ENCODE measurements around the gene FAM53B.

Gene FAM53B

GRCh38 chr10:124721330-124722045 is 22.7 kb downstream of the FAM53B start:
- H3K4me3 ChIP-seq (ENCODE audit: low read depth, low read length): no peak overlapping the region
- TF ChIP-seq CTCF (IDR thresholded peaks at IDR 0.05; ENCODE audit: control insufficient read depth, extremely low read depth, insufficient read depth): no peak

GRCh38 chr10:124719213-124719851 is 24.8 kb downstream of the FAM53B start:
- no peak for DNase-seq (ENCODE audit: low read depth)
- no peak overlapping the region for H3K4me3 ChIP-seq (ENCODE audit: low read depth, low read length)
- no peak for TF ChIP-seq CTCF (IDR thresholded peaks at IDR 0.05; ENCODE audit: control insufficient read depth, extremely low read depth, insufficient read depth)

More at GRCh38 chr10:124721330-124722045, 22.7 kb downstream of the FAM53B start:
- DNase-seq (ENCODE audit: low read depth): no peak

GRCh38 chr10:124717911-124718741 is 26.1 kb downstream of the FAM53B start:
- no peak for TF ChIP-seq CTCF (IDR thresholded peaks at IDR 0.05; ENCODE audit: control insufficient read depth, extremely low read depth, insufficient read depth)
- no peak overlapping the region for H3K4me3 ChIP-seq (ENCODE audit: low read depth, low read length)
- DNase-seq (ENCODE audit: low read depth): no peak

GRCh38 chr10:124717041-124717757 is 27.0 kb downstream of the FAM53B start:
- DNase-seq (ENCODE audit: low read depth): no peak
- no peak for TF ChIP-seq CTCF (IDR thresholded peaks at IDR 0.05; ENCODE audit: control insufficient read depth, extremely low read depth, insufficient read depth)
- H3K4me3 ChIP-seq (ENCODE audit: low read depth, low read length): no peak overlapping the region

GRCh38 chr10:124716369-124716768 is 27.8 kb downstream of the FAM53B start:
- DNase-seq (ENCODE audit: low read depth): no peak
- no peak for TF ChIP-seq CTCF (IDR thresholded peaks at IDR 0.05; ENCODE audit: control insufficient read depth, extremely low read depth, insufficient read depth)
- no peak overlapping the region for H3K4me3 ChIP-seq (ENCODE audit: low read depth, low read length)

GRCh38 chr10:124715439-124715838 is 28.7 kb downstream of the FAM53B start:
- H3K4me3 ChIP-seq (ENCODE audit: low read depth, low read length): no peak overlapping the region
- no peak for TF ChIP-seq CTCF (IDR thresholded peaks at IDR 0.05; ENCODE audit: control insufficient read depth, extremely low read depth, insufficient read depth)
- no peak for DNase-seq (ENCODE audit: low read depth)

All from LNCaP clone FGC (cell line).